Kidney (tissue), 14 donors: Measurements from ENCODE around the gene ANKRD23. TPM values are rescaled to one million over a fixed set of nuclear protein-coding genes. Genes with fewer than 3 reads are reported as not detected.
"Not testable (repeated sequence)": the region's sequence is repeated elsewhere in the genome, so short reads cannot be mapped to it uniquely, and the experiment has no call there.

Experiments used
- DNase-seq, 5 donors: peaks; one replicate each; pipeline ENCODE4 v3.0.0-alpha.2; 2013 to 2020
- FAIRE-seq: peaks from 2 replicates; lab custom pipeline; 2012; peaks lifted over from hg19 to GRCh38; lab: Jason Lieb, UNC
- H3K27ac ChIP-seq, 2 donors: one replicate each; pipeline ENCODE4 v1.7.0; 2013; ENCODE audit warnings: low read depth in 2 of 2, low read length in 2 of 2, inconsistent platforms in 1 of 2
- H3K27me3 ChIP-seq: one replicate; pipeline ENCODE4 v1.7.1; 2013; ENCODE audit warnings: low read length, inconsistent platforms; ENCODE audit not compliant: control insufficient read depth, insufficient read depth
- H3K36me3 ChIP-seq, 3 donors: one replicate each; pipeline versions ENCODE4 v1.7.0 to v1.7.1; 2013; ENCODE audit warnings: low read length in 3 of 3, control low read depth in 1 of 3, inconsistent platforms in 1 of 3; ENCODE audit not compliant: insufficient read depth in 3 of 3, control insufficient read depth in 2 of 3
- H3K4me1 ChIP-seq, 3 donors: one replicate each; pipeline versions ENCODE4 v1.7.0 to v1.7.1; 2013; ENCODE audit warnings: low read length in 3 of 3, inconsistent platforms in 1 of 3, low read depth in 1 of 3; ENCODE audit not compliant: control insufficient read depth in 2 of 3, insufficient read depth in 2 of 3
- H3K4me3 ChIP-seq, 3 donors: one replicate each; pipeline versions ENCODE4 v1.7.0 to v1.8.1; 2013; ENCODE audit warnings: low read length in 3 of 3, control low read depth in 1 of 3, inconsistent platforms in 1 of 3
- H3K9ac ChIP-seq, 3 donors: one replicate each; pipeline versions ENCODE4 v1.7.0 to v1.7.1; 2013; ENCODE audit warnings: low read length in 3 of 3, control low read depth in 1 of 3, inconsistent platforms in 1 of 3
- H3K9me3 ChIP-seq, 3 donors: one replicate each; pipeline versions ENCODE4 v1.7.0 to v1.7.1; 2013; ENCODE audit warnings: low read length in 3 of 3, control low read depth in 1 of 3, inconsistent platforms in 1 of 3; ENCODE audit not compliant: control insufficient read depth in 2 of 3, insufficient read depth in 1 of 3
- CTCF ChIP-seq: IDR thresholded peaks from 3 replicates; pipeline ENCODE4 v1.5.1; 2012; ENCODE audit warnings: mild to moderate bottlenecking, moderate library complexity, borderline replicate concordance; ENCODE audit not compliant: insufficient read depth; ENCODE audit errors: extremely low read depth
- intact Hi-C: fragments of 100-400 bp; cut with DNase I; formaldehyde crosslinking; loops from one replicate; pipeline ENCODE4 v1.11.1; 2022
- polyA plus RNA-seq: library from polyadenylated mRNA; stranded (reverse); fragments of 350-450 nt; fragmentation: Illumina TruSeq; extraction: RNeasy Lipid Tissue Mini Kit (QIAGEN cat#74804); gene quantifications from one replicate; pipeline ENCODE4 v1.2.3, GENCODE V29; 2014; ENCODE audit warnings: low read depth, low replicate concordance; ENCODE audit not compliant: insufficient read depth
- total RNA-seq: library from RNA; stranded (reverse); fragmentation: NEBNext Ultra II Directional; extraction: Animal tissue kit (Norgen Biotek cat#: 25700); gene quantifications from one replicate; pipeline ENCODE4 v1.2.1, GENCODE V29; 2021
- donor health status: control.
- donor health status: control.
- donor health status: control.
- donor health status: control.
- donor health status: control.
- donor health status: DM: yes; HTN: yes; CAD: no.
- donor health status: Normal renal cell carcinoma (clear cell type).

Gene ANKRD23
- total and polyA plus RNA-seq, 2 donors from 2014 or later, result 1.6 to 4.0 TPM

- no peak overlapping the region for H3K27ac ChIP-seq
- DNase-seq (peak in 1 of 5 donors; percentile 68), FAIRE-seq (no peak)
- intact Hi-C loops, result no loop called here
- no peak overlapping the region for H3K4me3 ChIP-seq
- TF ChIP-seq CTCF, result no peak
- peaks cover 5 to 9% (median 5%) of the 10 kb centered on the region in 3 donors for H3K36me3 ChIP-seq
- no peaks in the 10 kb centered on the region for H3K9me3 ChIP-seq
- H3K4me1 ChIP-seq, result peaks cover 0 to 4% (median 0%) of the 10 kb centered on the region in 3 donors
- no peak overlapping the region for H3K9ac ChIP-seq
- no peaks in the 10 kb centered on the region for H3K27me3 ChIP-seq
These were observed 44.8 kb downstream of the ANKRD23 start for GRCh38 chr2:96798733-96799622.

GRCh38 chr2:96797066-96797625 lies 46.7 kb downstream of the ANKRD23 start:
- intact Hi-C loops, result no loop called here
- no peaks in the 10 kb centered on the region for H3K9me3 ChIP-seq
- H3K9ac ChIP-seq, result no peak overlapping the region
- DNase-seq, result peak in 1 of 5 donors; percentile 32
- TF ChIP-seq CTCF, result no peak
- H3K4me1 ChIP-seq, result peaks cover 0 to 4% (median 0%) of the 10 kb centered on the region in 3 donors
- peaks cover 5 to 9% (median 5%) of the 10 kb centered on the region in 3 donors for H3K36me3 ChIP-seq
- H3K4me3 ChIP-seq, result no peak overlapping the region
- no peak overlapping the region for H3K27ac ChIP-seq
- FAIRE-seq, result no peak
- no peaks in the 10 kb centered on the region for H3K27me3 ChIP-seq

- FAIRE-seq, intact Hi-C loops, H3K4me3 ChIP-seq: not testable (repeated sequence)
These were observed 47.3 kb downstream of the ANKRD23 start for GRCh38 chr2:96796497-96796896.

GRCh38 chr2:96795076-96795475 lies 48.7 kb downstream of the ANKRD23 start:
- Histone ChIP-seq H3K4me1 (no peaks in the 10 kb centered on the region), H3K9me3 (no peaks in the 10 kb centered on the region), H3K27me3 (no peaks in the 10 kb centered on the region), H3K4me3 (no peak overlapping the region), H3K27ac (no peak overlapping the region), H3K36me3 (peaks cover 0 to 5% (median 0%) of the 10 kb centered on the region in 3 donors), H3K9ac (no peak overlapping the region)
- DNase-seq (peak in 1 of 5 donors; percentile 46), FAIRE-seq (no peak)
- intact Hi-C loops, result no loop called here
- no peak for TF ChIP-seq CTCF

More at GRCh38 chr2:96796497-96796896, 47.3 kb downstream of the ANKRD23 start:
- H3K27ac ChIP-seq, H3K36me3 ChIP-seq, H3K9me3 ChIP-seq, H3K9ac ChIP-seq, H3K4me1 ChIP-seq, H3K27me3 ChIP-seq: not testable (repeated sequence)
- DNase-seq, result peak in 1 of 5 donors; percentile 23
